HL-60/S4 treated with phorbol 12-myristate 13-acetate at 8.2 ng/mL for 4 days and 3 days (cell line): ENCODE measurements around the gene PAEP.
"Not testable (repeated sequence)": the region's sequence is repeated elsewhere in the genome, so short reads cannot be mapped to it uniquely, and the experiment has no call there.

Source experiments
- in situ Hi-C: fragments of 300-500 bp; cut with MboI; formaldehyde crosslinking; loops from 2 replicates; pipeline ENCODE4 v1.15.0; 2022; ENCODE audit warnings: low sequenced_read_pairs

PAEP gene

DNA sequence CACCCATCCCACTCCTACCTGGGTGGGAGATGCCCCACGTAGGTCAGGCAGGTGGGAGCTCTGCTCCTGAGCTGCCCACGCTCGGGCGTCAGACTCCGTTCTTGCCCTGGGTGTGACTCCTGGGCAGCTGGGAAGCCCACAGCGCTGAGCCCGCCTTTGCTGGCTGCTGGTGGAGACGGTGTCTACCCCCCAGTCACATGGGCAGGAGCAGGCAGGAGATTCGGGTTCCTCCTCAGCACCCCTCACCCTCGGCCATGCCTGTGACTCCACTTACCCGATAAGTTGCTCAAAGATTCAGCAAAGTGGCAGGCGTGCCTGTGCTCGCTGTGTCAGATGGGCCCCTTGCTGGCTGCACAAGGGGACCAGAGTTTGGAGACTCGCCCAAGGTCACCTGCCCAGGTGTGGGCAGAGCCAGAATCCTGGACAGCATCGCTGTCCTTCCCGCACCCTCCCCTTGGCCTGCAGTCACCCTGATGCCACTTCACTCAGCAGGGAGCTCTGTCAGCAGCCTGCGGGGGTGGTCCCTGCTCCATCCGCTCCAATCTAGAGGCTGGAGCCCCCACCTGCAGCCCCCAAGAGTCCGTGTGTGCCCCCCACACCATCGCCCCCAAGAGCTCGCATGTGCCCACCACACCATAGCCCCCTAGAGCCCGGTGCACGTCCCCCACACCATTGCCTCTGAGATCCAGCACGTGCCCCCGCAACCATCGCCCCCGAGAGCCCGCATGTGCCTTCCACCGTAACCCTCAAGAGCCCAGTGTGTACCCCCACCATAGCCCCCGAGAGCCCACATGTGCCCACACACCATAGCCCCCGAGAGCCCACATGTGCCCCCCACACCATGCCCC lies 36.1 kb upstream of the PAEP start:
- in situ Hi-C loops: no loop called here

DNA sequence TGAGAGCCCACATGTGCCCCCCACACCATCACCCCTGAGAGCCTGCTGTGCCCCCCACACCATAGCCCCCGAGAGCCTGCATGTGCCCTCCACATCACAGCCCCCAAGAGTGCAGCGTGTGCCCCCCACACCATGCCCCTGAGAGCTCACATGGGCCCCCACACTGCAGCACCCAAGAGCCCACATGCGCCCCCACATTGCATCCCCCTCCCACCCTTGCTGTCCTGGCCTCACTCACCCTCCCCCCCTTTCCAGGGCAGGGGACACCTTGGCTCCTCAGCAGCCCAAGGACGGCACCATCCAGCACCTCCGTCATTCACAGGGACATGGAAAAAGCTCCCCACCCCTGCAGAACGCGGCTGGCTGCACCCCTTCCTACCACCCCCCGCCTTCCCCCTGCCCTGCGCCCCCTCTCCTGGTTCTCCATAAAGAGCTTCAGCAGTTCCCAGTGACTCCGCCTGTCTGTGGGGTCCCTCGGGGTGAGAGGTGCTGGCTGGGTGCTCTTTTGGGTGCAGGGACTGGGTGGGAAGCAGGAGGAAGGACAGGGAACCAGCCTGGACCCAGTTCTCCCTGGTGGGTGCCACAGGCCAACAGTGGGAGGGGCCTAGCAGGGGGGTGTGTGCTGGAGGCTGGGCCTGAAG lies 35.3 kb upstream of the PAEP start:
- in situ Hi-C loops: no loop called here

DNA sequence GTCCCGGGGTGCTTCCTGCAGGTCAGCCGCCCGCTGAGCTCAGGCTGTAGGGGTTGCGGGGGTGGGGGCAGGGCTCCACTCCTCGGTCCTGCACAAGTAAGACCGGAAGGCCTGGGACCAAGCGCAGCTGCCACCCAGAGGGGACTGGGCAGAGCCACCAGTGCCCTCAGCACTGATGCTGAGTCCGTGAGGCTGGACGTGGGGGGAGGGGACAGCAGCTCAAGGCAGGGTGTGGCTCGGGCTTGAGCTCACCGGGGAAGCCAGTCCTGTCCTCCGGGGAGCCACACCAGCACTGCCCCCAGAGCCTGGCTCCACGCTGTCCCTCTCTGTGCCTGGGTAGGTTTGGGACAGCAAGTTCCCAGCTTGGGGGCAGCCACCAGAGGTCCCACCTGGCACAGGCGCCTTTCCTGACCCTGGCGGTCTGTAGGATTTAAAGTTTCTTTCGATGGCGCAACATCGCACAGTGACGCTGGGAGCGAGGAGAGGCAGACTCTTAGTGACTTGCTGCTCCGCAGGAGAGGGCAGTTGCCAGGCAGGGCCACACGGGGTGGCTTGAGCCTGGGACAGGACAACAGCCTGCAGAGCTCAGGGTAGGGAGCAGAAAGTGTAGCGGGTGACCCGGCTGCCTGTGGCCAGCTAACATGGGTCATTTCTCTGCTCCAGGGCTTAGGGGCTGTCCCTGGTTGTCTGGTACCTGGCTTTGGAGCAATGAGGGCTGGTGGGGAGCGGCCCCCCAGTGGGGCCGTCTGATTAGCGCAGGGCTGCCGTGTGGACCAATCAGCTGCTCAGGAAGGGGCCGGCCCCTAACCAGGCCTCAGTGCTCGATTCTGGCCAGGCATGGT lies 34.6 kb upstream of the PAEP start:
- in situ Hi-C loops: no loop called here

DNA sequence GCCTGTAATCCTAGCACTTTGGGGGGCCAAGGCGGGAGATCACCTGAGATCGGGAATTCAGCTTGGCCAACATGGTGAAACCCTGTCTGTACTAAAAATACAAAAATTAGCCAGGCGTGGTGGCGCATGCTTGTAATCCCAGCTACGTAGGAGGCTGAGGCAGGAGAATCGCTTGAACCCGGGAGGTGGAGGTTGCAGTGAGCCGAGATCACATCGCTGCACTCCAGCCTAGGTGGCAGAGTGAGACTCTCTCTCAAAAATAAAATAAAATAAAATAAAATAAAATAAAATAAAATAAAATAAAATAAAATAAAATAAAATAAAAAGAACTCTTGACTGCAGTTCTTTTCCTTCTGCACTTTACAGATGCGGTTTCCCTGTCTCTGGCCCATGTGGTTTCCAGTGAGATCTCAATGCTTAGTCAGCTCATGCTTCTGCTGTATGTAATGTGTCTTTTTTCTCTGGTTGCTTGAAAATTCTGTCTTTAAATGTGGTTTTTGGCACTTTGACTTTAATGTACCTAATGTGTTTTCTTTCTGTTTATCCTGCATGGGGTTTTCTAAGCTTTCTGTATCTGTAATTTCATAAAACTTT lies 32.6 kb upstream of the PAEP start:
- in situ Hi-C loops: not testable (repeated sequence)

DNA sequence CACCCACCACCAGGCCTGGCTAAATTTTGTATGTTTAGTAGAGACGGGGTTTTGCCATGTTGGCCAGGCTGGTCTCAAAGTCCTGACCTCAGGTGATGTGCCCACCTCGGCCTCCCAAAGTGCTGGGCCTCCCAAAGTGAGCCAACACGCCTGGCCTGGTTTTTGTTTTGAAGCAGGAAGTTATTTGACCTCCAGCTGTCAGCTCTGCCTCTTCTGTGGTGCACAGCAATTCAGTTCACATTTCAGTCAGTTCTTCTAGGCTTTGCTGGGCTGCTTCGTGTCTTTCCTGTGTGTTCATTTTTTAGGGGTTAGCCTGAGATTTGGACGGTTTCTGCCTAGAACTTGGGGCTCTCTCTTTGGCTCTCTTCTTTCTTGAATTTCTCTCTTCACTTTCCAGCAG lies 31.4 kb upstream of the PAEP start:
- in situ Hi-C loops: no loop called here

DNA sequence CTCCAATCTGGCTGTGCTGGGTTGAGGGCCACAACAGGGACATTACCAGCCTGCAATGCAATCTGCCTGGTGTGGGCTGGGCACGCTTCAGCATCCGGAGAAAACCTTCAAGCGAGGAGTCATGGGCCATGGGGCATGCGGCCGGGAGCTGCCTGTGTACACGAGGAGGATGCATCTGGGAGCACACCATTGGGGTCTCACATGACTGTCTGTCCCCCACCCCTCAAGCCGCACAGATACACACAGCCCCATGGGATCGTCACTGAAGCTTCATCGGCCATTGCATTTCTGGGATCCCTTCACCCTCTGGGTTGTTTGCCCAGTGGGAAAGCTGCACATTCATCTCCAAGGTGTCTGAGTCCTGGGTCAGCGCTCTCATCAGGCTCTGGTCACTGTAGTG lies 30.5 kb upstream of the PAEP start:
- in situ Hi-C loops: no loop called here

DNA sequence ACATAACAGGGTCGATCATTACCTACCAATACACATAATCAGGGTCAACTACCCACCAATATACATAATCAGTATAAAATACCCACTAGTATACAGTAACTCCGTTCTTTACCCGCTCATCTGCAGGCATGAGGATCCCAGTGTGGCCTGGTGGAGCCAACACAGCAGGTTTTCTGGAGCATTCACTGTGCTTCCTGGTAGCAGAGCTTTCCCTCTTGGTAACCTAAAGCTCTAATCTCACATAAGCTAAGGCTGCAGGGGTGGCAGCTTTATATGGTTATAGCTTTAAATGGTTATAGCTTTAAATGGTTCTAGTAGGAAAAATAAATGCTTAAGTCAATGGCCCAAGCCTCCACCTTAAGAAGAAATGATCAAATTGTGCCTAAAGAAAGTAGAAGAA lies 28.4 kb upstream of the PAEP start:
- in situ Hi-C loops: no loop called here

DNA sequence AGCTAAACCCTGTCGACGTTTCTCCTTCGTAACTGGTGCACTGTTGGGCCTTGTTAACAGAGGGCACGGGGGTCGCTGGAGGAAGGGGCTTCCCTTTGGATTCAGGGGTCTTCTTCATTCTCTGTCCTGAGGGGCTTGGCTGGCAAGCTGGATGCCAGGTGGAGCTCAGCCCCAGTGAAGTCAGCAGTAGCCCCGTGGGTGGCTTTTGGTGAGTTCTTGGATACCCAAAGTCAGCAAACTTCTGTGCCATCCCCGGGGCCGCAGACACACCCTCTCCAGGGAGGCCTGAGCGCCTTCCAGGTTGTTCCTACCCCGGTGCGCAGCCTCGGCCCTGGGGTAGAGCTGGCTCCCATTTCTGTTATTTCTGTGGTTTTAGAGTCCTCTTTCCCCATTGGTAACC lies 27.9 kb upstream of the PAEP start:
- in situ Hi-C loops: no loop called here

DNA sequence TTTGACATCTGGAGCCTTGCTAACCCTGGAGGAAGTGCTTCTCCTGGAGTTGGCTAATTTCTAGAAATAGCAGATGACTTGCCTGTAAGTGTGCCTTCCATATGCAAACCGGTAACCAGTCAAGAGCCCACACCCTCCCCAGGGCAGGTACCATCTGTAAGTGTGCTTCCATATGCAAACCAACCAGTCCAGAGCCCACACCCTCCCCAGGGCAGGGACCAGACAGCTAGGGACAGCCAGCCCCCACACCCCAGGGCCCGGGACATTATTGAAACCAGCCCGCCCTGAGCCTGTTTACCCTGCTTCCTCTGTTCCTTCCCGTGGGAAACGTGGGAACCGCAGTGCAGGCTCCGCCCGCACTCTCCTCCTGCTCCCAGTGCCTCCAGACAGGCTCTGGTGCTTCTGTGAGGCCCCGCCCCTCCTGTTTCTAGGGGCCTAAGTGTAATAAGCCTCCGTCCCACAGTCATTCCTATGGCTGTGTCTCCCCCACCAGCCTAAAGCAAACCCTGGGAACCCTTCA lies 27.3 kb upstream of the PAEP start:
- in situ Hi-C loops: not testable (repeated sequence)

DNA sequence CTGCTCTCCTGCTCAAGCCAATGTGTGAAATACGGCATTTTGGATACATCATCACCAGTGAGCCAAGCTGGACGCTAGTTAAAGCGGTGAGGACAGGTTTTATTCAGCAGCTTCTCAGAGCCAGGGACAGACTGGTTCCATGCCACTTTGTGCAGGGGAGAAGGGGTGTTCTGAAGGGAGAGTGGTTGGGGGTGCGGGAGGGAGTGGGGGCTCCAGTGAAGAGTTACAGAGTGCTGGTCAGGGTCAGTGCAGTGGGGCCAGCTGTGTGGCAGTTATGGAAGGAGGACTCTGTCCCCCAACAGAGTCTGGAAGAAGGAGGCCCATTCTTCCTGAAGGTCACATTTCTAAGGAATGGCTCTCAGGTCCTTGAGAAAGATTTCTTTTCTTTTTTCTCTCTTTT lies 26.7 kb upstream of the PAEP start:
- in situ Hi-C loops: not testable (repeated sequence)

DNA sequence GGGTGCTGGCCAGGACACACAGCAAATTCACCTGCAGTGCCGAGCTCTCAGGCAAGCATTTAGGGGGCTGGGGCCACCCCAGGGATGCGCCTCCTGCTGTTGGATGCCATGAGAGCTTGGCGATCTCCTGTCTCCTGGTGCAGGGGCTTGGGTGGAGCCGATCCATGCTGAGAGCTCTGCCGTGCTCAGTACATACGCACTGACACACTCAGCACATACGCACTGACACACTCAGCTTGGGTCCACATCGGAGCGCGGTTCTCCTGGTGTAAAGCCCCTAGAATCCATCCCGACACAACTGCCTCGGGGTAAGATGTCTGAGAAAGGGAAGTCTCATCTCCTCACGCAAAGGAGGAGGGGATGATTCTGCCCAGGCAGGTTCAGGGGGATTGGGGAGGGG lies 25.9 kb upstream of the PAEP start:
- in situ Hi-C loops: not testable (repeated sequence)

DNA sequence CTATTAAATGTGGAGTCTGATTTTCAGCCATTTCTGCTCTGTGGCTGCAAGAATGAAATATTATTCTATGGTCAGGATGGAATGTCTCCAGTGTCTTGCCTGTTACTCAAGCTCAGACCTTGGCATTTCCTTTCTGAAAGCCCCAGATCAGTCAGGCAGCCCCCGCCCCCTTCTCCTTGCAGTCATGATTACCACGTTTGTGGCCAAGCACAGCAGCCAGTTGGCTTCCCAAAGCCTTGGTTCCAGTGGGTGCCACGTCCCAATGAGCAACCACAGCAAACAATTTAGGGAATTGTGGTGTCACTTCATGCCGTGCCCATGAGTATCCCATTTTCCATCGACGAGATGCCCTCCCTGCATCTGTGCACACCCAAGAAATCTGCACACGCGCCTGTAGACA lies 25.3 kb upstream of the PAEP start:
- in situ Hi-C loops: no loop called here

DNA sequence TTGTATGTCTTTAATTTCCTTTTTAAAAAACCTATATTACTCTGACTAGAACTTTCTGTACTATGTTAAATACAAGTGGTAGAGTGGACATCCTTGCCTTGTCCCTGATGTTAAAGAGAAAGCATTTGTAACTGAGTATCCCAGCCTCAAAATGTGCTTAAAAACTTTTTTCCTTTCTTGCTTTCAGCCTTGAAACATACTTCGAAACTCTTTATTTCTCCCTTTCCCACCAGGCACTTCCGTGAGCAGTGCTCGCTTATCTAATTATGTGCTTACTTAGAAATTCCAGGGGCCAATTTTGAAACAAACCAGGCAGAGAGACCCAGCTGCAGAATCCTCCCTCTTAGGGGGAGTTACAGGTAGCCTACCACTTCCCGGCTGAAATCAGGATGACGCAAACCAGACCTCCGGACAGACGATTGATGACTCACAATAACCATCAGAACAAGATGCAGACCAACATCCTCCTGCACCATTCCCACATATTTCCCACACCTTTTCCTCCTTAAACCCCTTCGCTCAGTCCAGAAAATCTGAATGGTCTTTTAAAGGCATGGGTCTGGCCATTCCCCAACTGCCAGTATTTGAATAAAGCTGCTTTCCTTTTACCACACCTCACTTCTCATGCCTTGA lies 18.2 kb upstream of the PAEP start:
- in situ Hi-C loops: not testable (repeated sequence)

DNA sequence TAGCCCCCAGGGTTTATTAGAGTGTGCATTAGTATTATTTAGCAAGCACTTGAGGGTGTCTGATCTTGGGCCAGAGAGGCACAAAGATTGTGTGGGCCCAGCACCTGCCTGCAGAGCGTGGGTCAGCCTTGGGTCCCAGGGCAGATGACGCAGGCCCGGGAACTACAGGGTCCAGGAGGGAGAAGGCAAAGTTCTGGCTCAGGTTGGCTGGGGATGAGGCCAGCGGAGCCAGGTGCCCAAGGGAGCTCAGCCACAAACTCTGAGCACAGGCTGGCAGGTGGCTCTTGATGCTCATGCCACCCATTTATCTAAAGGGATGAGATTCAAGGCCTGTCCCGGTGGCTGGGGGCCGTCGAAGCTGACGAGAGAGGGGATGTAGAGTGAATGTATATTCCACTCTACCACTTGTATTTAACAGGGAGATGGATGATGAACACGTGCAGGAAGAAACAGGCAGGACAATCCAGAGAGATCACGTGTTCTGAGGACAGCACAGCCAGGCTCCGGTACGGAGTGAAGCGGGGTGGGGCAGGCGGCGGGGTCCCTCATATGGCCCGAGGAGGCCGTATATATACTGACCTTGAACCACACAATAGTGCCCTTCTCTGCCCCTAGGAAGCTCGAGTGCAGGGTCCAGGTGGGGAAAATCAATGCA lies 16.4 kb upstream of the PAEP start:
- in situ Hi-C loops: no loop called here

DNA sequence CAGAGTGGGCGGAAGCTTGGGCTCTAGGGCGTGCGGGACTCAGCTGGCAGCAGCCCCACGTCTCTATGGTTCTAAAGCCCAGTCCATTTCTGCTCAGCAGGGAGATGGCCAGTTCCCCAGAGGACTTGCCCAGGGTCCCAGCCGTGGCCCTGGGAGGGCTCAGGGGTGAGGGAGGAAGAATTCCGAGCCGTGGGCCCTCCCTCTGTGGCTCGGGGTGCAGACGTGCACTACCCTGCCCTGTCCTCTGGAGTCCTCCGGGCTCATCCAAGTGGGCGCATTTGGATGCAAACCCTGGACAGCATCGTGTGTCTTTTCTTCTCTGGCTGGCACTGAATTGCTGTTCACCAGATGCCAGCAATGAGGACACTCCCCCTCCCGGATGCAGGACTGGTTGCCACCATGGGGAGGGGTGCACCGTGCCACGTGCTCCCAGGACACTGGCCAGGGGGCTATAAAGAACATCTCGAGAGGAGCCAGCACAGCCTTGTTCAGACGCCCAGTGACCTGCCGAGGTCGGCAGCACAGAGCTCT lies 15.8 kb upstream of the PAEP start, which contains the start of gene OBP2A:
TSS of gene OBP2A (plus strand) at position 481 of the 531 bp plus-strand sequence. CDS start 55 bp downstream, outside the sequence.
- in situ Hi-C loops: not testable (repeated sequence)

DNA sequence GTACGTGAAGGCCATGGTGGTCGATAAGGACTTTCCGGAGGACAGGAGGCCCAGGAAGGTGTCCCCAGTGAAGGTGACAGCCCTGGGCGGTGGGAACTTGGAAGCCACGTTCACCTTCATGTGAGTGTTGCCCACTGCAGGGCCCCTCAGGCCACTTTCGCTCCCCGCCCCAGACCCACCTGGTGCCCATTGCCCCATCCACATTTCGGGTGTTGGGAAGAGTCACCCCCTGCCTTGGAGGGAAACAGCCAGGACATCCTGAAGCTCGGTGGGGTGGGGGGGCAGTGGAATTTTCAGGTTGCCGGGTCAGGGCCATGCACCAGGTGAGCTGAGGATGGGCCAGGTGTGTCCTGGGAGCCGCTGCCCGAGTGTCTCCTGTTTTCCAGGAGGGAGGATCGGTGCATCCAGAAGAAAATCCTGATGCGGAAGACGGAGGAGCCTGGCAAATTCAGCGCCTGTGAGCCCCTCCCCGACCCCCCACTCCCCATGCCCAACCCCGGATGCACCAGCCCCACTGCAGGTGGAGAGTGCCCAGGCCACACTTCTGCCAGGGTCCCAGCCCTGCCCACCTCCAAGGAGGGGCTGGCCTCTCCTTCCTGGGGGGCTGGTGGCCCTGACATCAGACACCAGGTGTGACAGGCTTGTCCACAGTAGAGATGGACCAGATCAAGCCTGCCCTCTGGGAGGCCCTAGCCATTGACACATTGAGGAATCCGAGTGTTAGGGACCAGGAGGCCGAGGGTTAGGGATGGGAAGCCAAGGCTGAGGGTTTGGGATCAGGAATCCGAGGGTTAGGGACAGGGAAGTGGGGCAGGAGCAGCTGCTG lies 14.6 kb upstream of the PAEP start:
- in situ Hi-C loops: not testable (repeated sequence)

DNA sequence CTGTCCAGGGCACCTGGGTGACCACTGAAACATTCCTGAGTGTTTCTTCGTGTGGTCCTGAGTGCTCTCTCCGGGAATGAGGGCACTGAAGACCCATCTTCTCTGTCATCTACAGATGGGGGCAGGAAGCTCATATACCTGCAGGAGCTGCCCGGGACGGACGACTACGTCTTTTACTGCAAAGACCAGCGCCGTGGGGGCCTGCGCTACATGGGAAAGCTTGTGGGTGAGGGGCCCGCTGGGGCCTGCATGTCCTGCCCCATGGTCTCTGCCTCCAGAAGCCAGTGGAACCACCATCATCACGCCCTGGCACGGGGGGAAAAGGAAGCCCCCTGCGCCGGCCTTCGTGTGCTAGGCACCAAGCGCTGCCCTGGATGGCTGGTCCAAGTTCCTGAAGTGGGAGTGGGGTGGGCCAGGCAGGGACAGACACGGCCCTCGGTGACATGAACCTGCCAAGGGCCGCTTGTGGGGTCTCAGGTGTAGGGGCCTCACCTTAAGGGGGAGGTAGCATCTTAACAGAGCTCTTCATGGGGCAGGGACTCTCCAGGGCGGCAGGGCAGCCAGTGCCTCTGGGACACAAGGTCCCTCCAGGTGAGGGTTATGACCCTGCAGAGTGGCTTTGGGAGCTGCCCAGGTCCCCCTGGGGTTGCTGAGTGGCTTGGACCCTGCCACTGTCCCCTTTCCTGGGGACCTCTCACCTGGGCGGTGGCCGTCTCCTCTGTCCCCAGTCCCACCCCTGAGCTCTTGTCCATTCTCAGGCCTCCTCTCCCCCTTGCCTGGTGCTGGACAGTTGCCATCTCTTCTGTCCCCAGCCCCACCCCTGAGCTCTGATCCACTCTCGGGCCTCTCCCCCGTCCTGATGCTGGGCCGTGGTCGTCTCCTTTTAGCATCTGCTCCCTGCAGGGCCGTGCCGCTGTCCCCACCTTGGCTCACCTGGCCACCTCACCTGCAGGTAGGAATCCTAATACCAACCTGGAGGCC lies 13.5 kb upstream of the PAEP start:
- in situ Hi-C loops: no loop called here
